ENCODE measurements around the gene SOX3.

SOX3 gene

GRCh38 chrX:140492066-140492994 lies 12.5 kb downstream of the SOX3 start:
- DNase-seq, result no peak

- DNase-seq, result no peak
Observed at GRCh38 chrX:140480765-140481164, 24.1 kb downstream of the SOX3 start.

- DNase-seq, result no peak
Observed at GRCh38 chrX:140477987-140478386, 26.9 kb downstream of the SOX3 start.

GRCh38 chrX:140475025-140475424 lies 29.8 kb downstream of the SOX3 start:
- no peak for DNase-seq

GRCh38 chrX:140467211-140467610 lies 37.7 kb downstream of the SOX3 start:
- DNase-seq, result no peak

All from RPMI8226 (cell line).